Keratinocyte (primary cell): Measurements from ENCODE around the gene LCOR. TPM values are rescaled to one million over a fixed set of nuclear protein-coding genes. Genes with fewer than 3 reads are reported as not detected.

Source experiments
- DNase-seq: peaks from one replicate; pipeline ENCODE4 v3.0.0-alpha.2; 2011; ENCODE audit warnings: low read depth, missing footprints, low spot score
- FAIRE-seq: peaks from 2 replicates; lab custom pipeline; 2011; peaks lifted over from hg19 to GRCh38; lab: Jason Lieb, UNC
- H2AFZ ChIP-seq: 2 replicates; pipeline ENCODE4 v1.6.0; 2012; ENCODE audit warnings: low read length, control low read depth, inconsistent platforms; ENCODE audit not compliant: control insufficient read depth
- H3K27ac ChIP-seq: 2 replicates; pipeline ENCODE4 v1.5.1; 2011; ENCODE audit warnings: low read length; ENCODE audit not compliant: control insufficient read depth, insufficient read depth
- H3K27me3 ChIP-seq: 3 replicates; pipeline ENCODE4 v1.6.0; 2011; ENCODE audit warnings: low read length; ENCODE audit not compliant: control insufficient read depth, insufficient read depth; ENCODE audit errors: extremely low read depth
- H3K36me3 ChIP-seq, 2 experiments: 2 replicates in 1 of 2; 3 replicates in 1 of 2; pipeline ENCODE4 v1.5.1; 2011; ENCODE audit warnings: low read length in 2 of 2, mild to moderate bottlenecking in 1 of 2; ENCODE audit not compliant: control insufficient read depth in 2 of 2, insufficient read depth in 2 of 2; ENCODE audit errors: extremely low read depth in 1 of 2
- H3K4me1 ChIP-seq: 3 replicates; pipeline ENCODE4 v1.5.1; 2011; ENCODE audit warnings: low read length; ENCODE audit not compliant: control insufficient read depth, insufficient read depth; ENCODE audit errors: extremely low read depth
- H3K4me2 ChIP-seq: 3 replicates; pipeline ENCODE4 v1.6.0; 2011; ENCODE audit warnings: low read depth, low read length; ENCODE audit not compliant: control insufficient read depth, insufficient read depth; ENCODE audit errors: extremely low read depth
- H3K4me3 ChIP-seq, 3 experiments: fragments of 200-600 bp in 1 of 3; sonication (generic) in 1 of 3; 2 replicates in 2 of 3; 3 replicates in 1 of 3; pipeline ENCODE4 v1.5.1; 2011 to 2016; ENCODE audit warnings: low read length in 3 of 3, mild to moderate bottlenecking in 3 of 3, control low read depth in 2 of 3, inconsistent platforms in 1 of 3, low read depth in 1 of 3, mixed read lengths in 1 of 3, mixed run types in 1 of 3, moderate library complexity in 1 of 3; ENCODE audit not compliant: control insufficient read depth in 2 of 3, insufficient read depth in 2 of 3; ENCODE audit errors: extremely low read depth in 1 of 3
- H3K79me2 ChIP-seq: 2 replicates; pipeline ENCODE4 v1.6.0; 2012; ENCODE audit warnings: low read length; ENCODE audit not compliant: control insufficient read depth, insufficient read depth
- H3K9ac ChIP-seq: 3 replicates; pipeline ENCODE4 v1.6.0; 2011; ENCODE audit warnings: low read length; ENCODE audit not compliant: control insufficient read depth, insufficient read depth; ENCODE audit errors: extremely low read depth
- H3K9me1 ChIP-seq: 3 replicates; pipeline ENCODE4 v1.6.0; 2011; ENCODE audit warnings: low read length; ENCODE audit not compliant: control insufficient read depth, insufficient read depth; ENCODE audit errors: extremely low read depth
- H3K9me3 ChIP-seq: 2 replicates; pipeline ENCODE4 v1.5.1; 2012; ENCODE audit warnings: low read depth, low read length; ENCODE audit not compliant: control insufficient read depth
- H4K20me1 ChIP-seq: 3 replicates; pipeline ENCODE4 v1.6.0; 2011; ENCODE audit warnings: low read length; ENCODE audit not compliant: control insufficient read depth, insufficient read depth; ENCODE audit errors: extremely low read depth
- CTCF ChIP-seq, 3 experiments: IDR thresholded peaks in 1 of 3; conservative IDR thresholded peaks in 1 of 3; optimal IDR thresholded peaks in 1 of 3; 2 replicates in 2 of 3; 3 replicates in 1 of 3; pipeline versions ENCODE3 to v1.5.1; 2011; ENCODE audit warnings: low read length in 3 of 3, mild to moderate bottlenecking in 3 of 3, moderate library complexity in 2 of 3, control low read depth in 1 of 3, inconsistent platforms in 1 of 3; ENCODE audit not compliant: insufficient read depth in 2 of 3; ENCODE audit errors: extremely low read depth in 1 of 3
- EZH2 ChIP-seq: IDR thresholded peaks from one replicate; pipeline ENCODE4 v1.6.1; 2012; ENCODE audit warnings: inconsistent platforms, mild to moderate bottlenecking, low read length, moderate library complexity
- dilution Hi-C: fragments of 300-500 bp; cut with MboI; formaldehyde crosslinking; loops from one replicate; pipeline ENCODE4 v1.7.0; 2020; ENCODE audit warnings: low sequenced_read_pairs; ENCODE audit not compliant: extremely low pct_ligation_motif_present
- polyA minus RNA-seq, 3 experiments: library from RNA; depleted of rRNA, polyadenylated mRNA; stranded (reverse); fragments of >200 nt; gene quantifications; 1 replicate in 1 of 3; 2 replicates in 1 of 3; 3 replicates in 1 of 3; pipeline ENCODE4 v1.2.3, GENCODE V29; 2011
- polyA plus RNA-seq, 5 experiments: library from polyadenylated mRNA; depleted of rRNA in 3 of 5; stranded (reverse) in 3 of 5; stranded (forward) in 1 of 5; unstranded in 1 of 5; fragments of >200 nt; gene quantifications; 1 replicate in 1 of 5; 2 replicates in 3 of 5; 3 replicates in 1 of 5; pipeline versions ENCODE4 v1.2.1 to v1.2.3, GENCODE V29; 2011 to 2012; ENCODE audit warnings: missing spikeins in 2 of 5, low read depth in 1 of 5, low replicate concordance in 1 of 5

The LCOR gene
- polyA plus RNA-seq (6.7 to 11.4 TPM (median 10.7 TPM) in 3 replicates), polyA minus RNA-seq (20.7 to 39.3 TPM (median 25.2 TPM) in 3 replicates)
- 6.2 TPM for polyA plus RNA-seq (2011; ENCODE audit: low read depth)
- 6.3 and 9.1 TPM in 2 replicates for polyA plus RNA-seq (2011; cell fraction: cytosol; rRNA removed)
- 10.0 and 11.9 TPM in 2 replicates for polyA plus RNA-seq (2011; cell fraction: nucleus; rRNA removed)
- 6.0 and 8.3 TPM in 2 replicates for polyA plus RNA-seq (2012; ENCODE audit: low replicate concordance)
- polyA minus RNA-seq (2011; cell fraction: cytosol; rRNA and poly(A)+ RNA removed) = 17.3 TPM
- polyA minus RNA-seq (2011; cell fraction: nucleus; rRNA and poly(A)+ RNA removed) = 29.9 and 48.5 TPM in 2 replicates

- TF ChIP-seq EZH2 (no peak), CTCF (optimal IDR thresholded peaks at IDR 0.05 in 1 of 3, IDR thresholded peaks at IDR 0.05 in 1 of 3, conservative IDR thresholded peaks at IDR 0.05 in 1 of 3; ENCODE audit: extremely low read depth in 1 of 3, insufficient read depth in 2 of 3, low read length in 3 of 3) (no peak)
- Histone ChIP-seq H2AFZ (peak within 1 kb of the TSS; percentile 77), H3K36me3 (no peaks in the 10 kb centered on the region), H3K4me3 (peak within 1 kb of the TSS; percentile 84 to 91 (median 86)), H3K9me3 (no peaks in the 10 kb centered on the region), H4K20me1 (no peaks in the 10 kb centered on the region), H3K4me2 (peak within 1 kb of the TSS; percentile 98), H3K27ac (peak within 1 kb of the TSS; percentile 70), H3K4me1 (peaks cover 23% of the 10 kb centered on the region), H3K9me1 (no peaks in the 10 kb centered on the region), H3K9ac (peak within 1 kb of the TSS; percentile 80), H3K27me3 (no peaks in the 10 kb centered on the region), H3K79me2 (peaks cover 43% of the 10 kb centered on the region)
- no peak for DNase-seq
- FAIRE-seq = no peak
- dilution Hi-C loops = no loop called here
Measured at GRCh38 chr10:96831867-96832720, at the start of gene LCOR. Gene LCOR, plus strand, starts transcription at chr10:96832298. Its CDS starts 116,760 bp downstream, at chr10:96949058.

- H3K4me3 ChIP-seq = no peak overlapping the region
- H3K27ac ChIP-seq = no peak overlapping the region
- dilution Hi-C loops = no loop called here
- no peaks in the 10 kb centered on the region for H3K9me3 ChIP-seq
- no peak overlapping the region for H3K9ac ChIP-seq
- FAIRE-seq (no peak), DNase-seq (no peak)
- no peak overlapping the region for H2AFZ ChIP-seq
- H3K27me3 ChIP-seq = no peaks in the 10 kb centered on the region
- H3K4me1 ChIP-seq = no peaks in the 10 kb centered on the region
- no peaks in the 10 kb centered on the region for H3K79me2 ChIP-seq
- TF ChIP-seq CTCF (optimal IDR thresholded peaks at IDR 0.05 in 1 of 3, IDR thresholded peaks at IDR 0.05 in 1 of 3, conservative IDR thresholded peaks at IDR 0.05 in 1 of 3; ENCODE audit: extremely low read depth in 1 of 3, insufficient read depth in 2 of 3, low read length in 3 of 3) (no peak), EZH2 (no peak)
- no peak overlapping the region for H3K4me2 ChIP-seq
- H3K9me1 ChIP-seq = no peaks in the 10 kb centered on the region
- H4K20me1 ChIP-seq = no peaks in the 10 kb centered on the region
- no peaks in the 10 kb centered on the region for H3K36me3 ChIP-seq
Measured at GRCh38 chr10:96784253-96784652, 47.8 kb upstream of the LCOR start.
